ENCODE data around the gene SYT1. TPM values are rescaled to one million over a fixed set of nuclear protein-coding genes. Genes with fewer than 3 reads are reported as not detected.

Gene SYT1
- total and polyA plus RNA-seq, 2 donors (not counting 1 experiment from before 2014, with no cell fraction given), result 0.60 to 1.3 TPM

GRCh38 chr12:79063258-79063657 lies 198.7 kb downstream of the SYT1 start:
- H3K27ac ChIP-seq (ENCODE audit: low read length in 2 of 2), result no peak overlapping the region
- H3K4me1 ChIP-seq (ENCODE audit: control insufficient read depth in 2 of 2, insufficient read depth in 2 of 2, low read length in 2 of 2), result no peaks in the 10 kb centered on the region
- DNase-seq, result no peak
- H3K9me3 Mint-ChIP-seq (ENCODE audit: insufficient read depth), result no peaks in the 10 kb centered on the region
- H2AFZ ChIP-seq (ENCODE audit: insufficient read depth, low read depth, low read length, poor library complexity, severe bottlenecking), result no peak overlapping the region
- H3K27me3 ChIP-seq (replicated peaks in 1 of 4; ENCODE audit: control extremely low read depth in 1 of 4, control insufficient read depth in 3 of 4, insufficient read depth in 4 of 4, low read length in 3 of 4), result no peaks in the 10 kb centered on the region
- H3K79me2 ChIP-seq (ENCODE audit: control insufficient read depth, insufficient read depth, low read length), result no peaks in the 10 kb centered on the region
- no CpG with 5 or more reads among the region's 1 CpG for WGBS (ENCODE audit: insufficient coverage)
- no peaks in the 10 kb centered on the region for H3K36me3 ChIP-seq (replicated peaks in 1 of 2; ENCODE audit: control extremely low read depth in 1 of 2, control insufficient read depth in 1 of 2, extremely low read depth in 1 of 2, insufficient read depth in 2 of 2, low read length in 1 of 2)
- ATAC-seq (ENCODE audit: low read depth), result no peak
- H3K27ac Mint-ChIP-seq, result no peak overlapping the region
- no peak for TF ChIP-seq CTCF (IDR thresholded peaks at IDR 0.05)
- TF ChIP-seq EZH2 (IDR thresholded peaks at IDR 0.05; ENCODE audit: borderline replicate concordance, insufficient read depth, low read depth, low read length, poor library complexity, severe bottlenecking), result no peak
- CTCF ChIA-PET, result no interaction called here
- intact Hi-C loops (cut with micrococcal nuclease), result no loop called here
- H4K20me1 ChIP-seq (ENCODE audit: control insufficient read depth, insufficient read depth, low read length, poor library complexity, severe bottlenecking), result no peaks in the 10 kb centered on the region
- no peak overlapping the region for H3K4me3 ChIP-seq (ENCODE audit: control extremely low read depth in 1 of 5, extremely low read depth in 1 of 5, insufficient read depth in 1 of 5, low read depth in 2 of 5, low read length in 4 of 5)
- no peak overlapping the region for H3K9ac ChIP-seq (ENCODE audit: low read length)
- H3K4me2 ChIP-seq (replicated peaks; ENCODE audit: low read depth, low read length, poor library complexity, severe bottlenecking), result no peak overlapping the region
- POLR2A ChIA-PET, result no interaction called here
- no peak overlapping the region for H3K4me3 Mint-ChIP-seq
- H3K9me3 ChIP-seq (ENCODE audit: control extremely low read depth in 1 of 3, control insufficient read depth in 2 of 3, insufficient read depth in 1 of 3, low read length in 2 of 3), result peaks cover 0 to 1% (median 0%) of the 10 kb centered on the region in 3 donors
- H3K4me1 Mint-ChIP-seq, result no peaks in the 10 kb centered on the region
- H3K27me3 Mint-ChIP-seq, result no peaks in the 10 kb centered on the region

DNA sequence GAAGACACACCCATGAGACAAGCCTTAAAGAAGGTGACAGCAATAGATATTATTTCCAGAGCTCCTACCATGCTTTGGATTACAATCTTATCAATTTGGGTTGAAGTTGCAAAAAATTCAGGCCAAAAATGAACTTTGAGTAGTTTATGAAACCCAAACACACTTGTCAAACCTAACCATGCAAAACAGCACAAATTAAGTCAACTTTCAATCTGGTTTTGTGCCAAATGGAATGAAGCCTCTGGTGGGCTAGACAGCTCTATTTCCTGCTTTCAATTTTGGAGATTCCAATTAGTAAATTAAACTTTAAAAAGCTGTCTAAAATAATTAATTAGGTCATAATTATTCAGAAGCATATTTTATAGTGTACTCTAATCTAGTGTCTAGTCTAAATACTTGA lies 203.4 kb downstream of the SYT1 start:
- Histone ChIP-seq H3K4me2 (replicated peaks; ENCODE audit: low read depth, low read length, poor library complexity, severe bottlenecking) (no peak overlapping the region), H3K4me3 (ENCODE audit: control extremely low read depth in 1 of 5, extremely low read depth in 1 of 5, insufficient read depth in 1 of 5, low read depth in 2 of 5, low read length in 4 of 5) (no peak overlapping the region), H3K27ac (ENCODE audit: low read length in 2 of 2) (no peak overlapping the region), H3K36me3 (replicated peaks in 1 of 2; ENCODE audit: control extremely low read depth in 1 of 2, control insufficient read depth in 1 of 2, extremely low read depth in 1 of 2, insufficient read depth in 2 of 2, low read length in 1 of 2) (no peaks in the 10 kb centered on the region), H4K20me1 (ENCODE audit: control insufficient read depth, insufficient read depth, low read length, poor library complexity, severe bottlenecking) (no peaks in the 10 kb centered on the region), H2AFZ (ENCODE audit: insufficient read depth, low read depth, low read length, poor library complexity, severe bottlenecking) (no peak overlapping the region), H3K4me1 (ENCODE audit: control insufficient read depth in 2 of 2, insufficient read depth in 2 of 2, low read length in 2 of 2) (no peaks in the 10 kb centered on the region), H3K9ac (ENCODE audit: low read length) (no peak overlapping the region), H3K79me2 (ENCODE audit: control insufficient read depth, insufficient read depth, low read length) (no peaks in the 10 kb centered on the region), H3K9me3 (ENCODE audit: control extremely low read depth in 1 of 3, control insufficient read depth in 2 of 3, insufficient read depth in 1 of 3, low read length in 2 of 3) (peaks cover 0 to 1% (median 0%) of the 10 kb centered on the region in 3 donors), H3K27me3 (replicated peaks in 1 of 4; ENCODE audit: control extremely low read depth in 1 of 4, control insufficient read depth in 3 of 4, insufficient read depth in 4 of 4, low read length in 3 of 4) (no peaks in the 10 kb centered on the region)
- no peaks in the 10 kb centered on the region for H3K9me3 Mint-ChIP-seq (ENCODE audit: insufficient read depth)
- DNase-seq (no peak), ATAC-seq (ENCODE audit: low read depth) (no peak)
- intact Hi-C loops (cut with micrococcal nuclease), result no loop called here
- H3K4me3 Mint-ChIP-seq, result no peak overlapping the region
- H3K4me1 Mint-ChIP-seq, result no peaks in the 10 kb centered on the region
- TF ChIP-seq CTCF (IDR thresholded peaks at IDR 0.05), result no peak
- TF ChIP-seq EZH2 (IDR thresholded peaks at IDR 0.05; ENCODE audit: borderline replicate concordance, insufficient read depth, low read depth, low read length, poor library complexity, severe bottlenecking), result no peak
- CTCF ChIA-PET, result no interaction called here
- no peak overlapping the region for H3K27ac Mint-ChIP-seq
- no peaks in the 10 kb centered on the region for H3K27me3 Mint-ChIP-seq
- POLR2A ChIA-PET, result no interaction called here

Measured in B cell (primary cell).